ENCODE measurements around the gene KMT2A.

KMT2A gene

DNA sequence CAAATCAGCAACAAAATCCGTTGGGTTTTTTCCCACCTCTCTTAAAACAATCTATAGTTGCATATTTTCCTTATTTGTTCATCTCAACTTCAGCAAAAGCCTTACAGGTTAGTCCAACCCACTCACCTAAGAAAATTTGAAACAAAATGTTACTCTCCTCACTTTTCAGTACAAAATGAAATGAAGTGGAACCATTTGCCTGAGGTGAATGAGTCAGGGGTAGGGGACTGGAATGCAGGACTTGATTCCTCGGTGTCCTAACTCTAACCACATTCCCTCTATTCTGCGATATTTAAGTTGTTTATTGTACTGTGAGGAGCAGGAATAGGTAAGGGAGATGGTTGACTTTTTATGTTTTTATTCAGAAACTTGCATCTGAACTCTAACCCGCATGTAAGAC is 18.5 kb upstream of the KMT2A start:
- DNase-seq (no peak), ATAC-seq (no peak)
- Mint-ChIP-seq H3K4me1 (no peaks in the 10 kb centered on the region), H3K27me3 (no peaks in the 10 kb centered on the region), H3K9me3 (no peaks in the 10 kb centered on the region), H3K4me3 (no peak overlapping the region), H3K27ac (no peak overlapping the region)

GRCh38 chr11:118418766-118419165 is 17.5 kb upstream of the KMT2A start:
- no peaks in the 10 kb centered on the region for H3K4me1 Mint-ChIP-seq
- no peak for DNase-seq
- H3K4me3 Mint-ChIP-seq = no peak overlapping the region

DNA sequence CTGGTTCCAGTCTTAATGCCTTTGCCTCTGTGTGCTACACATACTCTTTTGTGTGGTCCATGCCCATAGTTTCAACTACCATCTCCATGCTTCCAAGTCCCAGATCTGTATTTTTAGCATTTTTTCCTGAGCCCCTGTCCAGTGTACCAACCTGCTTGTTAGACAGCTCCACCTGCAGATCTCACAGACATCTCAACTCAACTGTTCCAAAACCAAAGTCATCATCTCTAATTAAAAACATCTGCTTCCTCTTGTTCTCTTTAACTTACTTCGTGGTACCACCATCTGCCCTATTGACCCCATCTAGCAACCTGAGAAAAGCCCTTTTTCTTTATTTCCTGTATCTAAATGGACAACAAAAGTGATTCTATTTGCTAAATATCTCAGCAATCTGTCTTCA is 8.6 kb upstream of the KMT2A start:
- ATAC-seq = no peak
- Mint-ChIP-seq H3K9me3 (no peaks in the 10 kb centered on the region), H3K27ac (no peak overlapping the region), H3K4me1 (peaks cover 7% of the 10 kb centered on the region), H3K27me3 (no peaks in the 10 kb centered on the region), H3K4me3 (no peak overlapping the region)
- DNase-seq = no peak

More at GRCh38 chr11:118418766-118419165, 17.5 kb upstream of the KMT2A start:
- no peak overlapping the region for H3K27ac Mint-ChIP-seq
- no peak for ATAC-seq
- H3K9me3 Mint-ChIP-seq = no peaks in the 10 kb centered on the region
- H3K27me3 Mint-ChIP-seq = no peaks in the 10 kb centered on the region

GRCh38 chr11:118430956-118431355 is 5.3 kb upstream of the KMT2A start:
- ATAC-seq (no peak), DNase-seq (no peak)
- H3K4me3 Mint-ChIP-seq = no peak overlapping the region
- peaks cover 22% of the 10 kb centered on the region for H3K4me1 Mint-ChIP-seq
- H3K27me3 Mint-ChIP-seq = no peaks in the 10 kb centered on the region
- H3K27ac Mint-ChIP-seq = no peak overlapping the region
- no peaks in the 10 kb centered on the region for H3K9me3 Mint-ChIP-seq

GRCh38 chr11:118434123-118434552 is 2.2 kb upstream of the KMT2A start:
- peak overlapping the region in 1 of 2 donors; percentile 95 for H3K27ac Mint-ChIP-seq
- ATAC-seq (no peak), DNase-seq (no peak)
- peaks cover 20% of the 10 kb centered on the region for H3K4me1 Mint-ChIP-seq
- H3K27me3 Mint-ChIP-seq = no peaks in the 10 kb centered on the region
- H3K9me3 Mint-ChIP-seq = no peaks in the 10 kb centered on the region
- H3K4me3 Mint-ChIP-seq = peak overlapping the region; percentile 94 to 99

DNA sequence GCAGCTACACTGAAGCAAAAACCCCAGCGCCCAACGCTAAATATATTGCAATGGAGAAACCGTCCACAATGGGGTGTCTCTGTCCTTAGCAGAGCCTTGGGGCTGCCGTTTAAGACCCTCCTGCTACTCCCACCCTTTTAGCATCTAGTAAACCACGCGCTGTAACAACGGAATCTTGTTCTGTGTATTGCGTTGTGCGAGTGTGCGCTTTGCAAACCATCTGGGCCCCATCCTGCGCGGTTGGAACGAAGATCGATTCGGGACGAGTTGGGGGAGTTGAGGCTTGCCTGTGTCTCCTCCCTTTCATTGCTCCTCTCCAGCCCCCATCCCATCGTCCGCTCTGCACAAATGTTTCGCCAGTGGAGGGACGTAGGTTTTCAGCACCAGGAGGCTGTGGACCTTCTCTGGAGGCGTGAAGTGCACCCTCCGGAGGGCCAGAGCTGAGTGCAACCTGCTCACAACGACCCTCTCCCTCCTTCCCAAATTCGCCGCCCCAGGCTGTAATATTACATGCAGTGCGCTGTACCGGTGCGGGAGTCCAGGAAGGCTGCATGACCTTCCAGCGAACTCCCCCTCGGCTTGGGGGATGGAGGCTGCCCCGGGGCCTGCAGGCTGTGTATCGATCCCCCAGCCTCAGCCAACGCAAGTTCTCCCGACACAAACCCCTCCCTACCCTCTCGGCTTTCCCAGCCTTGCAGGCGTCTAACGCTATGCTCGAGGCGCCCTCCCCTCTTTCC is 1.6 kb upstream of the KMT2A start:
- peak overlapping the region; percentile 95 to 98 for H3K27ac Mint-ChIP-seq
- peak; percentile 55 to 58 for DNase-seq
- H3K4me3 Mint-ChIP-seq = peak overlapping the region; percentile 94 to 99
- peaks cover 26% of the 10 kb centered on the region for H3K4me1 Mint-ChIP-seq
- no peaks in the 10 kb centered on the region for H3K9me3 Mint-ChIP-seq
- H3K27me3 Mint-ChIP-seq = no peaks in the 10 kb centered on the region
- ATAC-seq = peak; percentile 42

DNA sequence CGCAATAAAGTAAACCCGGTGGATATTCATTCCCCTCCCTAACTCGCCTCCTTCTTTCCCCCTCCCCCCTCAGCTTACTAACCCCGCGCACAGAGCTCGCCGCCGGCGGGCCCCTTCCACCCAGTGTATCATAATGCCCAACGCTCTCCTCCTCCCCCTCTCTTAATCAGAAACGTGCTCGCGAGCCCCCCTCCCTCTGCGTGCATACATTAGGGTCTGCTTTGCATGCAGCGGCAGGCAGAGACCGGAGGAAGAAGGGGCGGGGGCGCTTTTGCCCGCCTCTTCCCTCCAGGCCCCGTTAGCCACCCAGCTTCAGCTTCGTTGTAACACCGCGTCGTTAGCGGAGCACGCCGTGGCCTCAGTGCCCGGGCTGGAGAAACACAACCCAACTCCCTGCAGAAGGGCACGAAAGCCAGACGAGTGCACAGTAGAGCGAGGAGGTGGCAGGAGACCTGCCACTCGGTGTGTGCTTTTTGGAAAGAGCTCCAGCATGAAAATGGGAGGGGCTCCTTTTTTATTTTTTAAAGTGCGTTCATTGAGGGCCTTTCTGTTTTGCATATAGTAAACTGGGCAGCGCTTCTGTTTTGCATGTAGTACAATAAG is 901 bp upstream of the KMT2A start:
- no peaks in the 10 kb centered on the region for H3K9me3 Mint-ChIP-seq
- peak overlapping the region; percentile 95 to 98 for H3K27ac Mint-ChIP-seq
- peak; percentile 70 to 74 for DNase-seq
- peaks cover 32% of the 10 kb centered on the region for H3K4me1 Mint-ChIP-seq
- no peaks in the 10 kb centered on the region for H3K27me3 Mint-ChIP-seq
- peak overlapping the region; percentile 94 to 99 for H3K4me3 Mint-ChIP-seq
- ATAC-seq = peak; percentile 29

DNA sequence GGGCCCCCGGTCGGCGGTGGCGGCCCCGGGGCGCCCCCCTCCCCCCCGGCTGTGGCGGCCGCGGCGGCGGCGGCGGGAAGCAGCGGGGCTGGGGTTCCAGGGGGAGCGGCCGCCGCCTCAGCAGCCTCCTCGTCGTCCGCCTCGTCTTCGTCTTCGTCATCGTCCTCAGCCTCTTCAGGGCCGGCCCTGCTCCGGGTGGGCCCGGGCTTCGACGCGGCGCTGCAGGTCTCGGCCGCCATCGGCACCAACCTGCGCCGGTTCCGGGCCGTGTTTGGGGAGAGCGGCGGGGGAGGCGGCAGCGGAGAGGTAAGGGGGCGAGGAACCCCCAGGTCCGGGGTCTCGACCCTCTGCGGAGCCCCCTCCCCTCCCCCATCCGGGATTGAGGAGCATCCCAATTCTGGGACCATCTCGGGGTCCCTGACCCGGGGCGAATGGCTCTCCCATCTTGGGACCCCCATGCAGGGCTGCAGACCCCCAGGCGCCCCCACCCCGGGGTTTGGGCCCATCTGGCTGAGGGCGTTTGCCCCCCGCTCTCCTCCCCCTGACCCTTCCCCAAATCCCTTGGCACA is 431 bp downstream of the KMT2A start:
- DNase-seq (peak; percentile 72 to 75), ATAC-seq (peak; percentile 58)
- peak overlapping the region; percentile 92 to 98 for H3K27ac Mint-ChIP-seq
- H3K4me1 Mint-ChIP-seq = peaks cover 46% of the 10 kb centered on the region
- H3K27me3 Mint-ChIP-seq = no peaks in the 10 kb centered on the region
- H3K9me3 Mint-ChIP-seq = no peaks in the 10 kb centered on the region
- H3K4me3 Mint-ChIP-seq = peak overlapping the region; percentile 97

GRCh38 chr11:118437208-118438125 is 1.2 kb downstream of the KMT2A start:
- no peaks in the 10 kb centered on the region for H3K9me3 Mint-ChIP-seq
- no peaks in the 10 kb centered on the region for H3K27me3 Mint-ChIP-seq
- H3K4me3 Mint-ChIP-seq = peak overlapping the region; percentile 97
- peak overlapping the region; percentile 92 to 98 for H3K27ac Mint-ChIP-seq
- DNase-seq (peak; percentile 50 to 57), ATAC-seq (peak; percentile 32)
- peaks cover 53% of the 10 kb centered on the region for H3K4me1 Mint-ChIP-seq

DNA sequence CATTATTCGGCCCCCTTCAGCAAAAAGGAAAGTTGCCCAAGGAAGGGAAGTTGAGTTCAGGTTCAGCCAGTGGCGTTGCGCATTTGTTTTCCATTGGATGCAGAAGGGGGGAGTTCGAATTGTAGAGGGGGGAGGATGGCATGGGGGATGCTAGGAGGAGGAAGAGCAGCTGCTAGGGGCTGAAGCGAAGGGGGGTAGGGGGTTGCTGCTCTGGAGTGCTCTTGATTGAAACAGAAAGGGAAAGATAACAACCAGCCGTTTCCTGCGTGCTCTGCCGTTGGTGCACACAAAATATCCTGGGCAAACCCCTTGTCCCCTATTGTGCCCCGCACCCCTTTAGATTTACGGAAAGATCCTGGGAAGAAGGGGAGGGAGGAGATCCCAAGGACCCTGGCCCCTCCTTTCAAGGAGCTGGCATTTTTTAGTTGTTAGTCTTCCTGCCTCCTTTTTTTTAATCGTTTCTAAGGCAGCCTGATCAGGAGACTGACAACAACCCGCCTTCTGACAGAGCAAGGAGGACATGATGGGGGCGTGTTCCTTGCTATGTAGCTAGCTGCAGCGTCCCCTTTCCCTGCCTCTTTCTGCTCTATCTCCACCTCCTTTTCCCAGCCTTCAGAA is 2.1 kb downstream of the KMT2A start:
- DNase-seq (peak; percentile 47 to 53), ATAC-seq (peak; percentile 29)
- Mint-ChIP-seq H3K27ac (peak overlapping the region; percentile 92 to 98), H3K9me3 (no peaks in the 10 kb centered on the region), H3K27me3 (no peaks in the 10 kb centered on the region), H3K4me3 (peak overlapping the region; percentile 97), H3K4me1 (peaks cover 63% of the 10 kb centered on the region)

DNA sequence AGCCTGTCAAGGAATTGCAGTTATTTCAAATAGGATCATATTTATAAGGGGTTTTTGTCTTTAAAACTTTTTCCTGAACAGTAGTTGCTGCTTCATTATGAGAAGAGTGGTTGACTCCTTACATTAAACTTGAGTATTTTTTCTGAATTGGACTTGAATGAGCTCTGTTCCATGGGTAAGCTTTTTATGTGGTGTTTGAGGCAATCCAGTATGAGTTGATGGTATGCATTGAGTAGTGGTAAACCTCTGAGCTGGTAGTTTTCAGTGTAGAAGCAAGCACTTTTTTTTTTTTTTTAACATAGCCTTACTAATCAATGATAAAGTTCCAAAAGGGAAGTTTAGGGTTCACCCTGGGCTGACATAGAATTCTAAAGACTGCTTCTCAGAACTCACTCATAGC is 3.4 kb downstream of the KMT2A start:
- peak; percentile 22 for ATAC-seq
- no peak for DNase-seq
- Mint-ChIP-seq H3K4me3 (peak overlapping the region; percentile 41 to 97), H3K27me3 (no peaks in the 10 kb centered on the region), H3K4me1 (peaks cover 64% of the 10 kb centered on the region), H3K27ac (peak overlapping the region in 1 of 2 donors; percentile 41), H3K9me3 (no peaks in the 10 kb centered on the region)

- no peak overlapping the region for H3K27ac Mint-ChIP-seq
- no peak for ATAC-seq
- no peak for DNase-seq
- H3K27me3 Mint-ChIP-seq = no peaks in the 10 kb centered on the region
- H3K9me3 Mint-ChIP-seq = no peaks in the 10 kb centered on the region
- H3K4me3 Mint-ChIP-seq = peak overlapping the region; percentile 50 to 58
- H3K4me1 Mint-ChIP-seq = peaks cover 82% of the 10 kb centered on the region
Observed at GRCh38 chr11:118441770-118442275, 5.5 kb downstream of the KMT2A start.

DNA sequence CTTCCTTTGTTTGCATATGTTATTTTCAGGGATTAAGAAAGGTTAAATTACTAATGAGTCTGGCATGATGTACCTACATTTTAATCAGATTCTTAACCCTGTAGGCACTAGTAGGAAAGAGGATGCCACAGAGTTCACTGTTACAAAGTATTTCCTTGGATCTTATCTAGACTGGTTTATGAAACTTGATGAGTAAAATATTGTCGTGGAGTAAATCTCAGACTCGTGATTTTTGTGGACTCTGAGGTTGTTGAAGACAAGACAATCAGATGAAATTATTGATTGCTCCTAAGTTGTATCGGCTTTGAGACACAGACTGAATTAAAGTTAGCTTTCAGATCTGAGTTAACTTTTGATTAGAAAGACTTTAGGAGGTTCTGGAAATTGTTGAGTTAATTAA is 6.0 kb downstream of the KMT2A start:
- no peak overlapping the region for H3K27ac Mint-ChIP-seq

DNA sequence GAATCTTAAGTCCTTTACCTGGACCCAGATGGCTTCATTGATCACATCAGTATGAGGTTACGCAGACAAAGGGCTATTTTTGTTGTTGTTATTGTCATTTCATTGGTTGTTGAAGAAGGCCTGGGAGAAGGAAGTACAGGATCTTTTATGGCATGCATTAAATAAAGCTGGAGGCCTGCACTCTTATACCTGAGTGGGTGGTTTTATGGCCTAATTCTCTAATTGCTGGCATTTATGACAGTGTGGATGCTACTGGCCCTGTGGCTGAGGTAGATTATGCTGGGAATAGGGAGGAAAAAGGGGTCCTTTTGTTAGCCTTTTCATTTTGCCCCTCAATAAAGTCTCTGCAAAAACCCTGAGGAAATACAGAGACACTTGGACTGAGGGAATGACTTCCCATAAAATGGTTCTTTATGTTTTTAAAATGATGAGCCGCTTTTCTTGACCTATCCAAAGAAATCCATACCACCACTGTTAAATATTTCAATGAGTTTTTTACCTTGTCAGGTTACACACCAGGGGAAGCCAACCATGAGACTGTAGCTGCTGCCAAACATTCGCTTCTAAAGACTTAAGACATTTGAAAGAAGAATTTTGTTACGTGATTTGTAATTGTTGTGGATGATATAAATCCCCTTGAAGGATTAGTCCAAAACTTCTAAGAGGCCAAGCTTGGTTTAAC is 6.8 kb downstream of the KMT2A start:
- no peak for DNase-seq
- Mint-ChIP-seq H3K9me3 (no peaks in the 10 kb centered on the region), H3K27me3 (no peaks in the 10 kb centered on the region), H3K4me3 (peak overlapping the region; percentile 55 to 63), H3K27ac (peak overlapping the region in 1 of 2 donors; percentile 87), H3K4me1 (peaks cover 94% of the 10 kb centered on the region)
- peak; percentile 13 for ATAC-seq

More for the DNA sequence above, 6.0 kb downstream of the KMT2A start:
- peaks cover 87% of the 10 kb centered on the region for H3K4me1 Mint-ChIP-seq
- peak overlapping the region; percentile 50 to 58 for H3K4me3 Mint-ChIP-seq
- DNase-seq = no peak
- no peaks in the 10 kb centered on the region for H3K9me3 Mint-ChIP-seq
- H3K27me3 Mint-ChIP-seq = no peaks in the 10 kb centered on the region
- ATAC-seq = no peak

Measured in stimulated activated naive CD8-positive, alpha-beta T cell treated with anti-CD3 and anti-CD28 coated beads, Interleukin-15, amount 100 ng/mL, for 72 hours (primary cell).